Neural progenitor cell (in vitro differentiated cells): ENCODE data around the gene CANT1.

Experiments used
- CTCF ChIP-seq: fragments of 200-600 bp; sonication (generic); IDR thresholded peaks from 2 replicates; pipeline ENCODE4 v1.5.1; 2017; ENCODE audit warnings: antibody characterized with exemption, mild to moderate bottlenecking
- EZH2 ChIP-seq: fragments of 200-600 bp; sonication (generic); IDR thresholded peaks from 2 replicates; pipeline ENCODE4 v1.6.1; 2017; ENCODE audit warnings: antibody characterized with exemption, mild to moderate bottlenecking, moderate library complexity
- EZH2phosphoT487 ChIP-seq: fragments of 200-600 bp; sonication (generic); IDR thresholded peaks from 2 replicates; pipeline ENCODE4 v1.6.1; 2017; ENCODE audit warnings: antibody characterized with exemption

DNA sequence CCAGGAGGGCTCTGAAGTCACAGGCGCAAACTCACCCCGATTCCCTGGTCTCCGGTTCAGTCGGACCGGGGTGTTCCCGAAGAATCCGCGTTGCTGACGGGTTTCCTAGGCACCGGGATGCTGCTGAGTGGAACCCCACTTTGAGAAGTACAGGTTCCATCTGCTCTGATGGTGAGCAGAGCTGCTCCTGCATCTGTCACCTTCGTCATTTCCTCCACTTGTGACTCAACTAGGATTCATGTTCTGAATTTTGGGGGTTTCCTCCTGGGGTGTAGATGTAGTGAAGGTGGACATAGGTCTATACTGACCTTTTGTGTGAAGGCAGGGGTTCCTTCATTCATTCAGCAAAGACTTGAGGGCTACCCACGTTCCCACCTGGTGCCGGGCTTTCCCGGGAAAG, 54.9 kb downstream of the CANT1 start:
- TF ChIP-seq CTCF (no peak), EZH2 (no peak), EZH2phosphoT487 (no peak)
